ENCODE measurements around the gene NDUFA3. TPM values are rescaled to one million over a fixed set of nuclear protein-coding genes. Genes with fewer than 3 reads are reported as not detected.
"Not testable (repeated sequence)": the region's sequence is repeated elsewhere in the genome, so short reads cannot be mapped to it uniquely, and the experiment has no call there.

The NDUFA3 gene
- polyA plus RNA-seq, 3 donors: 46.4 to 396 (median 333) TPM

DNA sequence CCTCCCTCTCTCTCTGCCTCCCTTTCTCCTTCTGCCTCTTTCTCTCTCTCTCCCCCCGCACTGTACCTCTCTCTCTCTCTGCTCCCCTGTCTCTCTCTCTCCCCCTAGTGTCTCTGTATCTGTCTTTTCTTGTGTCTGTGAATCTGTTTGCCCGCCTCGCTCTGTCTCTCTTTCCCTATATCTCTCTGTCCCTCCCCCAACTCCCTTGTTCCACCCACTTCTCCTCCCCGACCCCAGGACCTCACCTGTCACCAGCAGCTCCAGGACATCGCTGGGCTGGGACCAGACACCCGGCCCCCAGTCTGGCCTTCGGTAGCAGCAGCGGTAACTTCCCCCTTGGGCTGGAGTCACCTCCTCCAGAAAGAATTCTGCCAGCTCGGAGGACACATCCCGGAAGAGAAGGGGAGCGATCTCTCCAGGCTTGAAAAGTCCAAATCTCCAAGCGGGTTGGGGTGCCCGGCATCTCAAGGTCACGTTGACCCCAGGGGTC lies 6.0 kb upstream of the NDUFA3 start:
- intact Hi-C loops (cut with micrococcal nuclease): loop anchor here in 1 of 2 donors (10.0 kb wide), 1 partner anchor 52 kb away; no protein-coding TSS in a partner anchor
- peak overlapping the region; percentile 72 for H3K4me2 ChIP-seq (replicated peaks; ENCODE audit: extremely low read depth, low read length, poor library complexity, severe bottlenecking)
- Mint-ChIP-seq H3K36me3 (peaks cover 18 to 35% of the 10 kb centered on the region in 2 donors), H3K27ac (peak overlapping the region; percentile 87 to 94 (median 92)), H3K4me3 (peak overlapping the region; percentile 81 to 96), H3K9me3 (peaks cover 0 to 13% (median 5%) of the 10 kb centered on the region in 7 donors), H3K27me3 (ENCODE audit: low read depth in 3 of 3) (peaks cover 0 to 9% (median 3%) of the 10 kb centered on the region in 3 donors), H3K4me1 (peaks cover 58% of the 10 kb centered on the region)
- H3K36me3 ChIP-seq (replicated peaks in 1 of 2; ENCODE audit: control insufficient read depth in 1 of 2, insufficient read depth in 2 of 2, low read length in 2 of 2): peaks cover 8 to 16% of the 10 kb centered on the region in 2 donors
- WGBS (ENCODE audit: insufficient coverage): 5% methylated on average over 13 of the region's 14 CpGs
- no peaks in the 10 kb centered on the region for H3K27me3 ChIP-seq (ENCODE audit: control insufficient read depth in 2 of 2, insufficient read depth in 2 of 2, low read length in 2 of 2)
- H3K4me1 ChIP-seq (ENCODE audit: control insufficient read depth in 1 of 2, insufficient read depth in 2 of 2, low read length in 2 of 2): peaks cover 69 to 75% of the 10 kb centered on the region in 2 donors
- peak overlapping the region; percentile 17 to 92 (median 26) for H3K4me3 ChIP-seq (replicated peaks in 1 of 3; ENCODE audit: low read depth in 2 of 3, low read length in 3 of 3)
- peak; percentile 40 to 58 (median 42) for DNase-seq
- peaks cover 63% of the 10 kb centered on the region for H3K79me2 ChIP-seq (ENCODE audit: insufficient read depth, low read length)
- H4K20me1 ChIP-seq (ENCODE audit: insufficient read depth, low read length): peaks cover 31% of the 10 kb centered on the region
- peaks cover 5 to 9% of the 10 kb centered on the region in 2 donors for H3K9me3 ChIP-seq (replicated peaks in 1 of 2; ENCODE audit: control insufficient read depth in 1 of 2, insufficient read depth in 1 of 2, low read length in 2 of 2)
- H3K27ac ChIP-seq (ENCODE audit: low read depth in 1 of 2, low read length in 2 of 2): peak overlapping the region; percentile 49 to 80
- TF ChIP-seq CTCF (IDR thresholded peaks at IDR 0.05): no peak
- H3K9ac ChIP-seq (ENCODE audit: insufficient read depth, low read length, poor library complexity, severe bottlenecking): peak overlapping the region; percentile 66
- H2AFZ ChIP-seq (ENCODE audit: insufficient read depth, low read depth, low read length, poor library complexity, severe bottlenecking): peak overlapping the region; percentile 64

- Mint-ChIP-seq H3K27me3 (ENCODE audit: low read depth in 3 of 3) (peaks cover 0 to 3% (median 2%) of the 10 kb centered on the region in 3 donors), H3K4me3 (peak overlapping the region; percentile 90 to 94), H3K4me1 (peaks cover 66% of the 10 kb centered on the region), H3K9me3 (peaks cover 0 to 8% (median 5%) of the 10 kb centered on the region in 7 donors), H3K36me3 (peaks cover 12 to 27% of the 10 kb centered on the region in 2 donors), H3K27ac (peak overlapping the region; percentile 96 to 99 (median 98))
- peak in 2 of 3 donors; percentile 35 to 43 for DNase-seq
- no peaks in the 10 kb centered on the region for H3K27me3 ChIP-seq (ENCODE audit: control insufficient read depth in 2 of 2, insufficient read depth in 2 of 2, low read length in 2 of 2)
- no peak overlapping the region for H2AFZ ChIP-seq (ENCODE audit: insufficient read depth, low read depth, low read length, poor library complexity, severe bottlenecking)
- peak overlapping the region; percentile 75 to 95 (median 92) for H3K4me3 ChIP-seq (replicated peaks in 1 of 3; ENCODE audit: low read depth in 2 of 3, low read length in 3 of 3)
- H3K79me2 ChIP-seq (ENCODE audit: insufficient read depth, low read length): peaks cover 87% of the 10 kb centered on the region
- peaks cover 85 to 92% of the 10 kb centered on the region in 2 donors for H3K4me1 ChIP-seq (ENCODE audit: control insufficient read depth in 1 of 2, insufficient read depth in 2 of 2, low read length in 2 of 2)
- H3K9ac ChIP-seq (ENCODE audit: insufficient read depth, low read length, poor library complexity, severe bottlenecking): peak overlapping the region; percentile 84
- intact Hi-C loops (cut with micrococcal nuclease): loop anchor here in 1 of 2 donors (10.0 kb wide), 1 partner anchor 55 kb away; no protein-coding TSS in a partner anchor
- H3K36me3 ChIP-seq (replicated peaks in 1 of 2; ENCODE audit: control insufficient read depth in 1 of 2, insufficient read depth in 2 of 2, low read length in 2 of 2): peaks cover 8 to 10% of the 10 kb centered on the region in 2 donors
- peaks cover 20% of the 10 kb centered on the region for H4K20me1 ChIP-seq (ENCODE audit: insufficient read depth, low read length)
- H3K4me2 ChIP-seq (replicated peaks; ENCODE audit: extremely low read depth, low read length, poor library complexity, severe bottlenecking): peak overlapping the region; percentile 83
- 60% methylated on average over 4 of the region's 12 CpGs for WGBS (ENCODE audit: insufficient coverage)
- peaks cover 5 to 9% of the 10 kb centered on the region in 2 donors for H3K9me3 ChIP-seq (replicated peaks in 1 of 2; ENCODE audit: control insufficient read depth in 1 of 2, insufficient read depth in 1 of 2, low read length in 2 of 2)
- peak overlapping the region; percentile 86 to 95 for H3K27ac ChIP-seq (ENCODE audit: low read depth in 1 of 2, low read length in 2 of 2)
- TF ChIP-seq CTCF (IDR thresholded peaks at IDR 0.05): no peak
Measured at GRCh38 chr19:54099190-54099902, 3.3 kb upstream of the NDUFA3 start.

GRCh38 chr19:54099903-54100255 lies 2.8 kb upstream of the NDUFA3 start:
- DNase-seq; H3K27me3 ChIP-seq (ENCODE audit: control insufficient read depth in 2 of 2, insufficient read depth in 2 of 2, low read length in 2 of 2); H2AFZ ChIP-seq (ENCODE audit: insufficient read depth, low read depth, low read length, poor library complexity, severe bottlenecking); H3K36me3 ChIP-seq (replicated peaks in 1 of 2; ENCODE audit: control insufficient read depth in 1 of 2, insufficient read depth in 2 of 2, low read length in 2 of 2); H3K27me3 Mint-ChIP-seq (ENCODE audit: low read depth in 3 of 3); H3K9me3 ChIP-seq (replicated peaks in 1 of 2; ENCODE audit: control insufficient read depth in 1 of 2, insufficient read depth in 1 of 2, low read length in 2 of 2); H3K9me3 Mint-ChIP-seq: not testable (repeated sequence)
- Histone ChIP-seq H3K4me1 (ENCODE audit: control insufficient read depth in 1 of 2, insufficient read depth in 2 of 2, low read length in 2 of 2) (peaks cover 80 to 86% of the 10 kb centered on the region in 2 donors), H3K27ac (ENCODE audit: low read depth in 1 of 2, low read length in 2 of 2) (peak overlapping the region; percentile 86 to 95), H4K20me1 (ENCODE audit: insufficient read depth, low read length) (peaks cover 15% of the 10 kb centered on the region), H3K79me2 (ENCODE audit: insufficient read depth, low read length) (peaks cover 93% of the 10 kb centered on the region), H3K9ac (ENCODE audit: insufficient read depth, low read length, poor library complexity, severe bottlenecking) (peak overlapping the region; percentile 84), H3K4me2 (replicated peaks; ENCODE audit: extremely low read depth, low read length, poor library complexity, severe bottlenecking) (peak overlapping the region; percentile 83), H3K4me3 (replicated peaks in 1 of 3; ENCODE audit: low read depth in 2 of 3, low read length in 3 of 3) (peak overlapping the region; percentile 75 to 95 (median 92))
- peak overlapping the region; percentile 90 to 94 for H3K4me3 Mint-ChIP-seq
- H3K4me1 Mint-ChIP-seq: peaks cover 62% of the 10 kb centered on the region
- peaks cover 8 to 23% of the 10 kb centered on the region in 2 donors for H3K36me3 Mint-ChIP-seq
- H3K27ac Mint-ChIP-seq: peak overlapping the region; percentile 96 to 99 (median 98)
- 89% methylated on average over 3 of the region's 9 CpGs for WGBS (ENCODE audit: insufficient coverage)
- intact Hi-C loops (cut with micrococcal nuclease): loop anchor here in 1 of 2 donors (10.0 kb wide), 1 partner anchor 55 kb away; no protein-coding TSS in a partner anchor
